ENCODE measurements around the gene USP12. TPM values are rescaled to one million over a fixed set of nuclear protein-coding genes. Genes with fewer than 3 reads are reported as not detected.

USP12 gene
- total RNA-seq, 1 experiment from 2014 or later = 20.6 TPM

DNA sequence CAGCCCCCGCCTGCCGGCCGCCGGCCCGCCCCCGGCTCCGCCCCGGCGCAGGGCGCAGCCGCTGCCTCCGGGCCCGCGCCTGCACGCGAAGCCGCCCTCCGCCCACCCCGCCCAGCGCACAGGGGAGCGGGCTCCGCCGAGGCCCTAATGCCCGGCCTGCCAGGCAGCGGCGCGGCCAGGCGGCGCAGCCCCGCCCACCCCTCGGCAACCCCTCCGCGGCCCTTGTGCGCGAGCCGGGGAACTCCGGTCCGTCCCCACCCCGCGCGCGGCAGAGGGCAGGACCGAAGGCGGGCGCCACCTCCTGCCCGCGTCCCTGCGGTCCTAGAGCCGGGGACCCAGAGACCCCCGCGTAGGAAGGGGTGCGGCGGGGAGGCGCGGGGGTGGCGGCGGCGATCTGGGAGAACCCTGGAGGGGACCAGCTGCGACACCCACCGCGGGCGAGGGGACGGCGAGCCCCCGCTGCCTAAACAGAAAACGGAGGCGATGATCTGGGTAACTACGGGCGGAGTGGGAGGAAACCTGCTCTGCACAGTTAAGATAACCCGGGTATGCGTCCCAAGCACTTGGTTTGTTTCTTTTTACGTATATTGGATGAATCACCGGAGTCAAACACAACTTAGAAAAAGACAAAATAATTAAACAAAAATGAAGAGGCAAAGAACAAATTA is 350 bp upstream of the USP12 start:
- H3K27me3 Mint-ChIP-seq (ENCODE audit: insufficient read depth, unreplicated experiment) = no peaks in the 10 kb centered on the region
- BruUV-seq (replicated peaks) = no TSS peak
- H3K36me3 Mint-ChIP-seq (ENCODE audit: insufficient read depth, unreplicated experiment) = no peaks in the 10 kb centered on the region
- ChIA-PET POLR2A (interaction anchor here (0.6 to 1.8 kb wide), 16 partner anchors 9 to 201 kb away, joined by 3 to 12 read pairs (median 4); partner anchors contain the start of genes RASL11A and RPL21), CTCF (interaction anchor here (0.6 to 1.1 kb wide), 3 partner anchors 23 to 357 kb away, joined by 3 read pairs; no protein-coding TSS in a partner anchor)
- peak overlapping the region; percentile 78 for H3K4me3 Mint-ChIP-seq (ENCODE audit: unreplicated experiment)
- peak; percentile 83 for DNase-seq (ENCODE audit: unreplicated experiment)
- peaks cover 37% of the 10 kb centered on the region for H3K4me1 Mint-ChIP-seq (ENCODE audit: insufficient read depth, unreplicated experiment)
- intact Hi-C loops (cut with micrococcal nuclease) = loop anchor here (1.0 to 10.0 kb wide), 4 partner anchors 79 to 185 kb away; partner anchors contain the start of genes RASL11A and RPL21
- H3K27ac Mint-ChIP-seq (ENCODE audit: low read depth, unreplicated experiment) = peak overlapping the region; percentile 72
- TF ChIP-seq, protein P1, sequence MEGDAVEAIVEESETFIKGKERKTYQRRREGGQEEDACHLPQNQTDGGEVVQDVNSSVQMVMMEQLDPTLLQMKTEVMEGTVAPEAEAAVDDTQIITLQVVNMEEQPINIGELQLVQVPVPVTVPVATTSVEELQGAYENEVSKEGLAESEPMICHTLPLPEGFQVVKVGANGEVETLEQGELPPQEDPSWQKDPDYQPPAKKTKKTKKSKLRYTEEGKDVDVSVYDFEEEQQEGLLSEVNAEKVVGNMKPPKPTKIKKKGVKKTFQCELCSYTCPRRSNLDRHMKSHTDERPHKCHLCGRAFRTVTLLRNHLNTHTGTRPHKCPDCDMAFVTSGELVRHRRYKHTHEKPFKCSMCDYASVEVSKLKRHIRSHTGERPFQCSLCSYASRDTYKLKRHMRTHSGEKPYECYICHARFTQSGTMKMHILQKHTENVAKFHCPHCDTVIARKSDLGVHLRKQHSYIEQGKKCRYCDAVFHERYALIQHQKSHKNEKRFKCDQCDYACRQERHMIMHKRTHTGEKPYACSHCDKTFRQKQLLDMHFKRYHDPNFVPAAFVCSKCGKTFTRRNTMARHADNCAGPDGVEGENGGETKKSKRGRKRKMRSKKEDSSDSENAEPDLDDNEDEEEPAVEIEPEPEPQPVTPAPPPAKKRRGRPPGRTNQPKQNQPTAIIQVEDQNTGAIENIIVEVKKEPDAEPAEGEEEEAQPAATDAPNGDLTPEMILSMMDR (IDR thresholded peaks at IDR 0.05; ENCODE audit: unreplicated experiment) = no peak
- H3K9me3 Mint-ChIP-seq (ENCODE audit: unreplicated experiment) = no peaks in the 10 kb centered on the region

DNA sequence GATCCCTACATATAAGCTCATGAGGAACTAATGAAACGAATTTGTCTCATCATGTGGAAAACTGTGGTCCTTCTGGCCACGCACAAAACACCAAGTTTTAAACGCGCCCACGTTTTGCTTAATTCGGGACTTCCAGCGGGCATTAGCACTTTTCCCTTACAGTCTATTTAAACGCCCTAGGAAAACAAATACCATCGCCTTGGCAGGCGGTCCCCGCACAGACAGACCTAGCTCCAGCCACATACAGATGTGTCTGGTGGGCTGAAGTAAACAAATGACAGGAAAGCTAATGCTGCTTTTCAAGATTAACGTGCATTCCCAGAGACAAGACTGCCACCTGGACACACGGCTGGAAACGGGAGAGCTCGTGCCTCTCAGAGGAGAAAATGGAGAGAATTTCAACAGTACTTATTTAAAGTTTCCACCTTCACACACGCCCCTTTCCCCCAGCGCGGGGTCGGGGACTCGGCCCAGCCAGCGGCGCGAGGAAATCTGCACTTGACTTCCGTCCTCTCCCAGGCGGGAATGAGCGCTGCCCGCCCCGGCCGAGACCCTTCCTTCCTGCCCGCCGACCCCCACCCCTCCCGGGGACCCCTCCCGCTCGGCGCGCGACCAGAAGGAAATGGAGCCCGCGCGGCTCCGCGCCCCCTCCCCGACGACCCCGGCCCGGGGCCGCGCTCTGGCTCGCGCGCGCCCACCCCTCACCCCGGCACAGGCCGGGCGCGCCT is 931 bp downstream of the USP12 start:
- Mint-ChIP-seq H3K4me3 (ENCODE audit: unreplicated experiment) (peak overlapping the region; percentile 78), H3K4me1 (ENCODE audit: insufficient read depth, unreplicated experiment) (peaks cover 37% of the 10 kb centered on the region), H3K27ac (ENCODE audit: low read depth, unreplicated experiment) (peak overlapping the region; percentile 65), H3K9me3 (ENCODE audit: unreplicated experiment) (no peaks in the 10 kb centered on the region), H3K27me3 (ENCODE audit: insufficient read depth, unreplicated experiment) (no peaks in the 10 kb centered on the region), H3K36me3 (ENCODE audit: insufficient read depth, unreplicated experiment) (no peaks in the 10 kb centered on the region)
- intact Hi-C loops (cut with micrococcal nuclease) = loop anchor here (1.0 to 10.0 kb wide), 4 partner anchors 39 to 183 kb away; partner anchors contain the start of gene RASL11A
- ChIA-PET POLR2A (interaction anchor here (0.6 to 4.7 kb wide), 27 partner anchors 9 to 948 kb away, joined by 3 to 55 read pairs (median 4); partner anchors contain the start of genes LNX2, RNF6 and RPL21), CTCF (interaction anchor here (0.6 to 1.4 kb wide), 10 partner anchors 22 to 191 kb away, joined by 3 to 6 read pairs (median 4); no protein-coding TSS in a partner anchor)
- no TSS peak for BruUV-seq (replicated peaks)
- TF ChIP-seq, protein P1 (IDR thresholded peaks at IDR 0.05; ENCODE audit: unreplicated experiment) = no peak
- peak; percentile 38 for DNase-seq (ENCODE audit: unreplicated experiment)

DNA sequence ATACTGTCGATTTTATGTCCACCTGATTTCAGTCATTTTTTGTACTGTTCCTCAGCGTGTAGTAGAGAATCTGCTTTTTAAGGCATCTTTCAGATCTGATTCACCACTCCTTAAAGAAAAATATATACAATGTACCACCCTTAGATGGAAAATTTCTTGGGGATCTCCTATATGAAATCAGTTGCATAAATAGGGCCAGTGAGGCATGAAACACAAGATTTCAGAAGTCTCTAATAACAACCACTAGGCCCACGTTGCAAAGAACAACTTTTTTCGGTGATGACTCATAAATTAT is 1.4 kb downstream of the USP12 start:
- TF ChIP-seq, protein P1 (IDR thresholded peaks at IDR 0.05; ENCODE audit: unreplicated experiment) = no peak
- no peaks in the 10 kb centered on the region for H3K27me3 Mint-ChIP-seq (ENCODE audit: insufficient read depth, unreplicated experiment)
- H3K9me3 Mint-ChIP-seq (ENCODE audit: unreplicated experiment) = no peaks in the 10 kb centered on the region
- peak overlapping the region; percentile 78 for H3K4me3 Mint-ChIP-seq (ENCODE audit: unreplicated experiment)
- no TSS peak for BruUV-seq (replicated peaks)
- intact Hi-C loops (cut with micrococcal nuclease) = loop anchor here (1.0 to 10.0 kb wide), 4 partner anchors 39 to 183 kb away; partner anchors contain the start of gene RASL11A
- H3K27ac Mint-ChIP-seq (ENCODE audit: low read depth, unreplicated experiment) = peak overlapping the region; percentile 65
- CTCF ChIA-PET = interaction anchor here (0.6 to 1.4 kb wide), 10 partner anchors 23 to 191 kb away, joined by 3 to 6 read pairs (median 4); no protein-coding TSS in a partner anchor
- no peaks in the 10 kb centered on the region for H3K36me3 Mint-ChIP-seq (ENCODE audit: insufficient read depth, unreplicated experiment)
- POLR2A ChIA-PET = interaction anchor here (0.6 to 4.7 kb wide), 27 partner anchors 31 to 948 kb away, joined by 3 to 55 read pairs (median 4); partner anchors contain the start of genes LNX2, RNF6 and RPL21
- peak; percentile 62 for DNase-seq (ENCODE audit: unreplicated experiment)
- H3K4me1 Mint-ChIP-seq (ENCODE audit: insufficient read depth, unreplicated experiment) = peaks cover 37% of the 10 kb centered on the region
